ENCODE results near the gene RBMS3. TPM values are rescaled to one million over a fixed set of nuclear protein-coding genes. Genes with fewer than 3 reads are reported as not detected.

RBMS3 gene
- total and polyA plus RNA-seq, 12 donors = 8.7 to 90.1 (median 51.2) TPM

- no peaks in the 10 kb centered on the region for H3K4me1 ChIP-seq (replicated peaks in 1 of 2)
- H3K36me3 ChIP-seq (replicated peaks in 1 of 2) = no peaks in the 10 kb centered on the region
- 88 to 93% (median 90%) methylated on average over 2 of the region's 2 CpGs for WGBS, 4 donors
- TF ChIP-seq POLR2A (IDR thresholded peaks at IDR 0.05) = no peak
- TF ChIP-seq, protein P1, sequence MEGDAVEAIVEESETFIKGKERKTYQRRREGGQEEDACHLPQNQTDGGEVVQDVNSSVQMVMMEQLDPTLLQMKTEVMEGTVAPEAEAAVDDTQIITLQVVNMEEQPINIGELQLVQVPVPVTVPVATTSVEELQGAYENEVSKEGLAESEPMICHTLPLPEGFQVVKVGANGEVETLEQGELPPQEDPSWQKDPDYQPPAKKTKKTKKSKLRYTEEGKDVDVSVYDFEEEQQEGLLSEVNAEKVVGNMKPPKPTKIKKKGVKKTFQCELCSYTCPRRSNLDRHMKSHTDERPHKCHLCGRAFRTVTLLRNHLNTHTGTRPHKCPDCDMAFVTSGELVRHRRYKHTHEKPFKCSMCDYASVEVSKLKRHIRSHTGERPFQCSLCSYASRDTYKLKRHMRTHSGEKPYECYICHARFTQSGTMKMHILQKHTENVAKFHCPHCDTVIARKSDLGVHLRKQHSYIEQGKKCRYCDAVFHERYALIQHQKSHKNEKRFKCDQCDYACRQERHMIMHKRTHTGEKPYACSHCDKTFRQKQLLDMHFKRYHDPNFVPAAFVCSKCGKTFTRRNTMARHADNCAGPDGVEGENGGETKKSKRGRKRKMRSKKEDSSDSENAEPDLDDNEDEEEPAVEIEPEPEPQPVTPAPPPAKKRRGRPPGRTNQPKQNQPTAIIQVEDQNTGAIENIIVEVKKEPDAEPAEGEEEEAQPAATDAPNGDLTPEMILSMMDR (IDR thresholded peaks at IDR 0.05) = no peak
- intact Hi-C loops (cut with DNase I) = no loop called here
- no peak overlapping the region for H3K27ac ChIP-seq
- H3K27me3 ChIP-seq = no peaks in the 10 kb centered on the region
- DNase-seq = no peak
- H3K4me3 ChIP-seq = no peak overlapping the region
- H3K9me3 ChIP-seq (replicated peaks in 1 of 3) = no peaks in the 10 kb centered on the region
These were observed 203.8 kb downstream of the RBMS3 start for GRCh38 chr3:29484633-29485032.

DNA sequence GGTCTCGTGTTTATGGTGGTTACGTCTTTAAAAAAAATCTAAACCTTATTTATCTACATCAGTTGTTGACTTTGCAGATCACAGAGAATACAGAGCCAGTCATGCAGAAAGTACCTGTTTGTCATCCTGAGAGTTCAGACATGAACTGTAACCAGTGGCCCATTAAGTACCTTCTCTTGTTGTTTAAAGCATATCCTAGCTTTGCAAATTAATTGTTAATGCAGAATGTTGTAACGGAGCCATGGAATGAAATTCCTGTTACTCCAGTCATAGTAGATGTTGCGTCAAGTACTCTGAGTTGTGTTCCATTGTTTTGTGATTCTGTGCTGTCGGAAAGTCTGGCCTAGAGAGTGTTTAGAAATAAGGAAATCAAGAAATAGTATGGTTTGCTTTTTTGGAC, 205.2 kb downstream of the RBMS3 start:
- no peaks in the 10 kb centered on the region for H3K27me3 ChIP-seq
- H3K9me3 ChIP-seq (replicated peaks in 1 of 3) = no peaks in the 10 kb centered on the region
- 90 to 92% (median 92%) methylated on average over 5 of the region's 5 CpGs for WGBS, 4 donors
- H3K4me3 ChIP-seq = no peak overlapping the region
- DNase-seq = no peak
- intact Hi-C loops (cut with DNase I) = no loop called here
- TF ChIP-seq, protein P1 (IDR thresholded peaks at IDR 0.05) = no peak
- TF ChIP-seq POLR2A (IDR thresholded peaks at IDR 0.05) = no peak
- no peaks in the 10 kb centered on the region for H3K36me3 ChIP-seq (replicated peaks in 1 of 2)
- H3K27ac ChIP-seq = no peak overlapping the region
- H3K4me1 ChIP-seq (replicated peaks in 1 of 2) = no peaks in the 10 kb centered on the region

DNA sequence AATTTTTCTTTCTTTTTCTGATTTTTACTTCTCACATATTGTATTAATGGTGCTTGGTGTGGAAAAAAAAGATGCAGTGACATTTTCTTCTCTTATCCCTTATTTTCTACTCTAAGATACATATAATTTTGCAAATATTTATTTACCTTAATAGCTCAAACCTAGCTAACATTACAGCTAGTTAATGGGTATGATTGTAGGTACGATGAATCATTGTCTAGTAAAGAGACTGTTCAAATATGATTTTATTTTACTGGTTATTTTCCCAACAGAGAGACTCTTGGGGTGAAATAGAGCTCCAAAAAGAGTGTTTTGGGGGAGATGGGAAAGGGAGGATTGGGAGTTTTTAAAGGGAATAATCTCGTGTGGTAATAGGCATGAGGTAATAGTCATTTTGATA, 206.0 kb downstream of the RBMS3 start:
- DNase-seq = no peak

GRCh38 chr3:29488922-29489321, 208.1 kb downstream of the RBMS3 start:
- H3K9me3 ChIP-seq (replicated peaks in 1 of 3) = no peaks in the 10 kb centered on the region
- H3K36me3 ChIP-seq (replicated peaks in 1 of 2) = no peaks in the 10 kb centered on the region
- H3K4me3 ChIP-seq = no peak overlapping the region
- no peak for DNase-seq
- no peaks in the 10 kb centered on the region for H3K4me1 ChIP-seq (replicated peaks in 1 of 2)
- no peaks in the 10 kb centered on the region for H3K27me3 ChIP-seq
- 74 to 93% (median 86%) methylated on average over 1 of the region's 1 CpG for WGBS, 4 donors
- TF ChIP-seq POLR2A (IDR thresholded peaks at IDR 0.05) = no peak
- TF ChIP-seq, protein P1 (IDR thresholded peaks at IDR 0.05) = no peak
- no peak overlapping the region for H3K27ac ChIP-seq
- intact Hi-C loops (cut with DNase I) = no loop called here

More for the DNA sequence above, 206.0 kb downstream of the RBMS3 start:
- Histone ChIP-seq H3K4me1 (replicated peaks in 1 of 2) (no peaks in the 10 kb centered on the region), H3K36me3 (replicated peaks in 1 of 2) (no peaks in the 10 kb centered on the region), H3K9me3 (replicated peaks in 1 of 3) (no peaks in the 10 kb centered on the region), H3K4me3 (no peak overlapping the region), H3K27me3 (no peaks in the 10 kb centered on the region), H3K27ac (no peak overlapping the region)
- TF ChIP-seq, protein P1 (IDR thresholded peaks at IDR 0.05) = no peak
- TF ChIP-seq POLR2A (IDR thresholded peaks at IDR 0.05) = no peak
- WGBS, 4 donors = 87 to 91% (median 90%) methylated on average over 2 of the region's 2 CpGs
- intact Hi-C loops (cut with DNase I) = no loop called here
